ENCODE results near the gene GPHN. TPM values are rescaled to one million over a fixed set of nuclear protein-coding genes. Genes with fewer than 3 reads are reported as not detected.
"Not testable (repeated sequence)": the region's sequence is repeated elsewhere in the genome, so short reads cannot be mapped to it uniquely, and the experiment has no call there.

Gene GPHN
- total RNA-seq, 1 donor: 7.8 TPM

DNA sequence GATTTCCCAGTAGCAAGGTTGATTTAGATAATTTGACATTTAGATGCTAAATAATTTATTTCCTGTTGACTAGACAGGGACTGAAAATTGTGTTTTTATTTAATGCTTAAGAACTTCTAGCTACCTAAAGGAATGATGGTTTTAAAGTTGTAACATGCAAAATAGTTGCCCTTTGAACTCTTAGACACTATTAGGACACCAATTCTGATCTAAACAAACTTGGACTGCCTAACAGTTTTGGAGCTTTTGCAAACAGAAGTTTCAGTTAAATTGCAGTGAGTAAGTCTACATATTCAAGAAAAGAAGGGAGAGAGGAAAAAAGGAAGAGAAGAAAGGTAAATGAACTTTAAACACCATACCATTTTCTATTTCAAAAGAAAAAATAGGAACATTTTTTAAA, 492.0 kb downstream of the GPHN start:
- Histone ChIP-seq H3K4me1 (ENCODE audit: insufficient read depth, low read length) (no peaks in the 10 kb centered on the region), H3K4me3 (ENCODE audit: low read length) (no peak overlapping the region), H3K27me3 (ENCODE audit: insufficient read depth, low read length) (no peaks in the 10 kb centered on the region), H3K9me3 (ENCODE audit: low read depth, low read length) (no peaks in the 10 kb centered on the region)

DNA sequence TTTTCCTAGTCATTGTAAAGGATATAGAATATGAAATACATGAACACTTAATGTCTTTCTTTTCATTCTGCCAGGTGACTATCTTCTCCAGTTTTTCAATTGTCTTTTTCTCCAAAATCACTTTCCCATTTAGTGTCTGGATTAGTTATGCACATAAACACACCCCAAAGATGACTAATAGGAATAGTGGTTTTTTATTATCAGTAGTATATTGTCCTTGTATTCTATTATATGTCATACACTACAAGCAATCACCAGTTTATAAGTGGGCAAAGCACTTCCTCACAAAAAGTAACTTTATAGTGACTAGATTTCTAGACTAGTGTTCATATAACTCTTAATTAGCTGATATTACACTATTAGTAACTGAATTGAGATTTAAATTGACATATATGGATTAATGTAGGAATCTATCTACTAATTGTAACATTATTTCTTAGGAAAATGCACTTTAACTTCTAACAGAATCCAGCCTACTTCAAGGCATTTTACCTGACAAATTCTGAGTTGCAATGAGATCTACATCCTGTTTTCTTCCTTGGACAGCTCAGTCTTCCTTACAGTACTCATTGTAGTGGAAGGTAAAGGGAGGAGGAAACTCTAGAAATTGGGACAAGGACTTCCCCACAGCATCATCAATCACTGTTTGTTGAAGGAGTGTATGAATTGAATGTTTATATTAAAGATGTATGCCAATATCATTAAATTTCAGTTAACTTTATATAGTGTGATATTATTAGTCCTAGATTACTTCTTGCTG, 495.2 kb downstream of the GPHN start:
- Histone ChIP-seq H3K4me1 (ENCODE audit: insufficient read depth, low read length) (no peaks in the 10 kb centered on the region), H3K9me3 (ENCODE audit: low read depth, low read length) (no peaks in the 10 kb centered on the region), H3K27me3 (ENCODE audit: insufficient read depth, low read length) (no peaks in the 10 kb centered on the region), H3K4me3 (ENCODE audit: low read length) (no peak overlapping the region)

DNA sequence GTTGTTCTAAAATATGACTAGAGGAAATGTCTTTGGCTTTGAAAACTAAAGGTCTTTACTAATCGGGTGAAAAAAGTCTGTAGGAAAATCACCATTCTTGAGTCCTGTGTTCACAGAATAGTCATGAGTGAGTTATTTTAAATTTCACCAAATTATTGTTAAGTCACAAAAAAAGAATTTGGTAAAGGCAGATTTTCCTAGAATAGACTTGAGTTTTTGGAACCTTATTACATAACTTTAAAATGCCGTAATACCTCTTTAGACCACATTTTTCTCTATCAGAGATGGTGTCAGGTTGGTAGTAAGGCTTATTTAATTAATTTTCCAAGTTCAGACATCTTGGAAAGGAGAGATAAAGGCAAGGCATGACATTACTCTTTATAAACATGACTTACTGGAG, 496.6 kb downstream of the GPHN start:
- Histone ChIP-seq H3K4me3 (ENCODE audit: low read length) (no peak overlapping the region), H3K27me3 (ENCODE audit: insufficient read depth, low read length) (no peaks in the 10 kb centered on the region), H3K9me3 (ENCODE audit: low read depth, low read length) (no peaks in the 10 kb centered on the region), H3K4me1 (ENCODE audit: insufficient read depth, low read length) (no peaks in the 10 kb centered on the region)

DNA sequence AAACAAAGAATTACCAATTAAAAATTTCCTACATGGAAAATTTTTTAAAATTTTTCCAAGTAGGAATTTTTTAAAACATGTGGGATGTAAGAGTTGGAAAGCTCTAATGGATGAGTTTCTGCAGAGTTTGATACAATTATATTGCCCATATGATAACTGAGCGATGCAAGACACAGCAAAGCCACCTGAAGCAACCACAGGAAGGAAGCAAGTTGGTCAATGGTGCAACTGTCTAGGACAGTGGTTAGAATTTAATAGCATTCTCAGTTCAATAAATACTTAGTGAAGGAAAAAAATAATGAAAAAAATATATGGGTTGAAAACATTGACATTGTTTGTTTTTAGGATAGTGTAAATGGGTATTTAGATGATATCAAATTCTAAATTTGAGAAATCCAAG, 502.7 kb downstream of the GPHN start:
- Histone ChIP-seq H3K27me3 (ENCODE audit: insufficient read depth, low read length) (no peaks in the 10 kb centered on the region), H3K9me3 (ENCODE audit: low read depth, low read length) (no peaks in the 10 kb centered on the region), H3K4me1 (ENCODE audit: insufficient read depth, low read length) (no peaks in the 10 kb centered on the region), H3K4me3 (ENCODE audit: low read length) (no peak overlapping the region)

DNA sequence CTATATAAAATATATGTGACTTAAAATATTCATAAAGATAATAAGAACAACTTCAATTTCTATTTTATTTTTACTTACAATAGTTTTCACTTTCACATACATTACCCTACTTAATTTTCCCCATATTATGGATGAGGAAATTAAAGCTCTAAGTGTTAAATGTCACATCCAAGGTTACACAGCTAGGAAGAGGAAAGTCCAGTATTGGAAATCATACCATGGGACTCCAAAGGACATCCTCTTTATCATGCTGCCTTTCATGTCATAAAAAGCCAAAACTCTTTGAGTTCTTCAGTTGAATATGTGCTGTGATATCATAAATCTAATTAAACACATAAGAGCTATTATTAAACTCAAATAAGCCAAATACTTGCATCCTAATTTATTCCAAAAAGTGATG, 508.9 kb downstream of the GPHN start:
- Histone ChIP-seq H3K9me3 (ENCODE audit: low read depth, low read length) (no peaks in the 10 kb centered on the region), H3K27me3 (ENCODE audit: insufficient read depth, low read length) (no peaks in the 10 kb centered on the region), H3K4me3 (ENCODE audit: low read length) (no peak overlapping the region), H3K4me1 (ENCODE audit: insufficient read depth, low read length) (no peaks in the 10 kb centered on the region)

DNA sequence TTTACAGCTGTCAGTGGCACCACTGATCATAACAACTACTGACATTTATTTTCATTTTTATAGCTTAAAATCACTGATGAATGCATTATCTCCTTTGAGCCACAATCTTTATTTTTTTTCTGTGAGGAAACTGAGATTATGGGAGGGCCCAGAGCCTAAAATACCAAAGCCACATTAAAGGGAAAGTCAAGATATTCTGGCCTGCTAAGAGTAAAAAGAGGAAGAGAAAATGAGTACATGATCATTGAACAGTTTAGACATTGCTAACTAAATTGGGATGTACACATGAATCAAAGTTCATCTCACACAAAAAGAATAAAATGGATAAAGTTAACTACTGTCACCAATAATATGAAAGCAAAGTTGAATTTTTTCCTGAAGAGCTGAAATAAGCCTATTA, 510.8 kb downstream of the GPHN start:
- Histone ChIP-seq H3K27me3 (ENCODE audit: insufficient read depth, low read length) (no peaks in the 10 kb centered on the region), H3K4me3 (ENCODE audit: low read length) (no peak overlapping the region), H3K9me3 (ENCODE audit: low read depth, low read length) (no peaks in the 10 kb centered on the region)

DNA sequence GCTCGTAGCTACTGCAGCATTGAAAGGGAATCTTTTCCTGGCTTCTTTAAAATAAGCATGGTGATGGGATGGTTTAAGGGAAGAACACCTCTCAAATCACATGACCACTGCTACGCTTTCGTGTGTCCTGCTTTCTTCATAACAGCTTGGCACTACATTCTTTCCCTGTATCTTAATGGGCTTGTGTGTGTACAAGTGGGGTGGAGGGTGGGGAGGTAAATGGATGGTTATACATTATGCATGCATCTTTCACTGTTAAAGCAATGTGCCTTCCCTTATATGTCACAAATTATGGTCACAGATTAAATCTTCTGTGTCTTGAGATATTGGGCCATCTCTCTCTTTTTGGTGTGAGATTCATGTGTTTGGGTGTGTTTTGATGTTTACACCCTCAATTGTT, 511.8 kb downstream of the GPHN start:
- Histone ChIP-seq H3K27me3 (ENCODE audit: insufficient read depth, low read length) (no peaks in the 10 kb centered on the region), H3K4me1 (ENCODE audit: insufficient read depth, low read length) (no peaks in the 10 kb centered on the region), H3K9me3 (ENCODE audit: low read depth, low read length) (no peaks in the 10 kb centered on the region), H3K4me3 (ENCODE audit: low read length) (no peak overlapping the region)

More for the DNA sequence above, 510.8 kb downstream of the GPHN start:
- H3K4me1 ChIP-seq (ENCODE audit: insufficient read depth, low read length): no peaks in the 10 kb centered on the region

DNA sequence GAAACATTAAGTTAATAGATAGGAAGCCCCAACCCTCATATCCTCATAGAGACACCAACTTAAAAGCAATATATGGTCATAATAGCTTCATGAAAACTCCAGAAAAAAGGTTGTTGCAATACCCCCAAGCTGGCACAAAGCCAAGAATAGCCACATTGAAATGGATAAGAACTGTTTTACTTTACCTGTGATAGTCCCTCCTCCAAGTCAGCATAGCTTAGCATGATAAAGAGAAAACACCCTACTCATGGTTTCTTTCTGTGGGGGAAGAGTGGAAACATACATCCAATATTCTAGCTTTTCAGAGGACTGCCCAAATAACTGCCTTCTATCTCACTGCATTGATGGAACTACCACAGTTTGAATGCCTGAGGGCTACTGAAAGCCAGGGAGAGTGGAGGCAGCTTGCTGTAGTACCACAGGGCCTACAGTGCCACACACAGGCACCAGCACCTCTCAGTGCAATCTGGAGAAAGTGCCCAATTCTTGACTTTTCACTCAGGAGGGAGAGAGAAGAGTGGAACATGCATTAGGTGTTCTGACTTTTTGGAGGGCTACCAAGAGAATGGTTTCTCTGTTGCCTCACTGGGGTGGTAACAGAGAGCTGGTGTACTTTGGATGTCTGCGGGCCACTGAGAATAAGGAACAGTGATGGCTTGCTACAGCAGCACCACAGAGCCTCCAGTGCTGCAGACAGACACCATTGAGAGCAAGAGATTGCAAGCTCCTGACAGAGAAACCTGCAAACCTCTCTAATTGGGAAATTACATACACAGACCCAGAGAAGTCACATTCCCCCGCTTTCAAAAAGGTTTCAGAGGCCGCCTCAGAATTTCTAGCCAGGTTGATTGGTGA, 524.2 kb downstream of the GPHN start:
- Histone ChIP-seq H3K9me3 (ENCODE audit: low read depth, low read length) (no peaks in the 10 kb centered on the region), H3K4me1 (ENCODE audit: insufficient read depth, low read length) (no peaks in the 10 kb centered on the region), H3K4me3 (ENCODE audit: low read length) (no peak overlapping the region), H3K27me3 (ENCODE audit: insufficient read depth, low read length) (no peaks in the 10 kb centered on the region)

DNA sequence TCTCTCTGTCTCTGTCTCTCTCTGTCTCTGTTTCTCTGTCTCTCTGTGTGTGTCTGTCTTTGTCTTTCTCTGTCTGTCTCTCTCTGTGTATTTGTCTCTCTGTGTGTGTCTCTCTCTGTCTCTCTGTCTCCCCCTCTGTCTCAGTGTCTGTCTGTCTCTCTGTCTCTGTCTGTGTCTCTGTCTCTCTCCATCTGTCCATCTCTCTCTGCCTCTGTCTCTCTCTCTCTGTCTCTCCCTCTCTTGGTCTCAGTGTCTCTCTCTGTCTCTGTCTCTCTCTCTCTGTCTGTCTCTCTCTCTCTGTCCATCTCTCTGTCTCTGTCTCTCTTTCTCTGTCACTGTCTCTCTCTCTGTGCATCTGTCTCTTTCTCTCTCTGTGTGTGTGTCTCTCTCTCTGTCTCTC, 537.5 kb downstream of the GPHN start:
- Histone ChIP-seq H3K4me1 (ENCODE audit: insufficient read depth, low read length) (no peaks in the 10 kb centered on the region), H3K9me3 (ENCODE audit: low read depth, low read length) (no peaks in the 10 kb centered on the region), H3K27me3 (ENCODE audit: insufficient read depth, low read length) (no peaks in the 10 kb centered on the region), H3K4me3 (ENCODE audit: low read length) (no peak overlapping the region)

DNA sequence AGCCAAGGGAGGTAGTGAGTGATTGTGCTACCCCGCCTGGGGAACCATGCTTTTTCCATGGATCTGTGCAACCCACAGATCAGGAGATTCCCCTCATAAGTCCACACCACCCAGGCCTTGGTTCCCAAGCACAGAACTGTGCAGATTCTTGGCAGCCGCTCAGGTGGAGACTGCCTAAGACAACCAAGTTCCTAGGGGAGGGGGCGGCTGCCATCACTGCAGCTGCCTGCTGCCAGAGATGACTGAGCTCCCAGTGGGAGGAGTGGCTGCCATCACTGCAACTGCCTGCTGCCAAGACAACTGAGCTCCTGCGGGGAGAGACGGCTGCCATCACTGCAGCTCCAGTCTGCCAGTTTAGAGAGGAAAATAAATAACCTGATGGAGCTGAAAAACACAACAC, 542.9 kb downstream of the GPHN start:
- Histone ChIP-seq H3K4me3 (ENCODE audit: low read length) (no peak overlapping the region), H3K9me3 (ENCODE audit: low read depth, low read length) (peaks cover 5% of the 10 kb centered on the region), H3K4me1 (ENCODE audit: insufficient read depth, low read length) (no peaks in the 10 kb centered on the region), H3K27me3 (ENCODE audit: insufficient read depth, low read length) (no peaks in the 10 kb centered on the region)

DNA sequence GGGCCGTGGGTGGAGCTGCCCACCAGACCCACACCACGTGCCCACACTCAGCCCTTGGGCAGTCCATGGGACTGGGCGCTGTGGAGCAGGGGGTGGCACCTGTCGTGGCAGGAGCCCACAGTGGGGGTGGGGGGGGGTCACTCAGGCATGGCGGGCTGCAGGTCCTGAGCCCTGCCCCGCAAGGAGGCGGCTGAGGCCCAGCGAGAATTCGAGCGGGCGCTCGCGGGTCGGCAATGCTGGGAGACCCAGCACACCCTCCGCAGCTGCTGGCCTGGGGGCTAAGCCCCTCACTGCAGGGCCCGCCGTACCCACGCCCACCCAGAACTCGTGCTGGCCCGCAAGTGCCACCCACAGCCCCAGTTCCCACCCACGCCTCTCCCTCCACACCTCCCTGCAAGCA, 548.7 kb downstream of the GPHN start:
- H3K4me3 ChIP-seq (ENCODE audit: low read length): no peak overlapping the region
- H3K9me3 ChIP-seq (ENCODE audit: low read depth, low read length): peaks cover 5% of the 10 kb centered on the region
- H3K4me1 ChIP-seq (ENCODE audit: insufficient read depth, low read length): no peaks in the 10 kb centered on the region
- H3K27me3 ChIP-seq (ENCODE audit: insufficient read depth, low read length): no peaks in the 10 kb centered on the region

DNA sequence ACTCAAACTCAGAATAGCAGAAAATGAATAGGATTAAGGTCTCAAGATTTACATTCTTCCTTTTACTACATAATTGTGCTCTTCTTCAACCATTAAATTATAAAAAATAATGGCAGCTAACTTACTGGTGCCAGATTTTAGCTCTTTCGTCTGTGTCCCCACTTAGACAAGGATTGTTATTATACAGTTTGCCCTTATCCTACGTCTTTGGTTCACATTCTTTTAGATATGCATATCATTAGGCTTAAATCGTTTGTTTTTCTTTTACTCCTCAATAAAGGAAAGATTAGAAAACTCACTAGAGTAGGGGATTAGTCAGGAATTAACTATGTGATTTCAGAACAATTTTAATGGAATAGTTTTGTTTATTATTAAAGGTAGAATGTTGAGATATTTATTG, 551.6 kb downstream of the GPHN start:
- no peaks in the 10 kb centered on the region for H3K27me3 ChIP-seq (ENCODE audit: insufficient read depth, low read length)
- no peaks in the 10 kb centered on the region for H3K9me3 ChIP-seq (ENCODE audit: low read depth, low read length)
- no peak overlapping the region for H3K4me3 ChIP-seq (ENCODE audit: low read length)
- no peaks in the 10 kb centered on the region for H3K4me1 ChIP-seq (ENCODE audit: insufficient read depth, low read length)

DNA sequence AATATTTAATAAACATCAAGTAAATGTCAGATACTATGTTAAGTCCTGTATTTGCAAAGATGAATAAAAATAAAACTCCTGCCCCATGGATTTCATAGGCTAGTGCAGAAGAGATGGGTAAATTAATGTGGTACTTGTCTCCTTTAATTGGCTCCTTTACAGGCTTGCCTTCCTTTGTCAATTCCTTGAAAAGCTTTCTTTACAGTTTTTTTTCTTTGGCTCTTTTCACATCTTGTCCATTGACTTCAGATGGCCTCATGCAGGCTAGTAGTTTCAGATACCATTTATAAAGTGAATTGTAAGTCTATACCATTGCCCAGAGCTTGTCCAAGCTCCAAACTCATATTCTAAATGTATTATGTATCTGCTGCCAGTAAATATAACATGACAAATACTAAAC, 552.6 kb downstream of the GPHN start:
- H3K9me3 ChIP-seq (ENCODE audit: low read depth, low read length): no peaks in the 10 kb centered on the region

DNA sequence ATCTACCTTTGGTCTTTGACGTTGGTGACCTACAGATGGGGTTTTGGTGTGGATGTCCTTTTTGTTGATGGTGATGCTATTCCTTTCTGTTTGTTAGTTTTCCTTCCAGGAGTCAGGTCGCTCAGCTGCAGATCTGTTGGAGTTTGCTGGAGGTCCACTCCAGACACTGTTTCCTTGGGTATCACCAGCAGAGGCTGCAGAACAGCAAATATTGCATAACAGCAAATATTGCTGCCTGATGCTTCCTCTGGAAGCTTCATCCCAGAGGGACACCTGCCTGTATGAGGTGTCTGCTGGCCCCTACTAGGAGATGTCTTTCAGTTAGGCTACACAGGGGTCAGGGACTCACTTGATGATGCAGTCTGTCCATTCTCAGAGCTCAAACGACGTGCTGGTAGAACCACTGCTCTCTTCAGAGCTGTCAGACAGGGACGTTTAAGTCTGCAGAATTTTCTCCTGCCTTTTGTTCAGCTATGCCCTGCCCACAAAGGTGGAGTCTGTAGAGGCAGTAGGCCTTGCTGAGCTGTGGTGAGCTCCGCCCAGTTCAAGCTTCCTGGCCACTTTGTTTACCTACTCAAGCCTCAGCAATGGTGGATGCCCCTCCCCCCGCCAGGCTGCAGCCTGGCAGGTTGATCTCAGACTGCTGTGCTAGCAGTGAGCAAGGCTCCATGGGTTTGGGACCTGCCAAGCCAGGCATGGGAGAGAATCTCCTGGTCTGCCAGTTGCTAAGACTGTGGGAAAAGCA, 559.3 kb downstream of the GPHN start:
- not testable (repeated sequence) for H3K9me3 ChIP-seq (ENCODE audit: low read depth, low read length); H3K4me1 ChIP-seq (ENCODE audit: insufficient read depth, low read length); H3K4me3 ChIP-seq (ENCODE audit: low read length)

More for the DNA sequence above, 552.6 kb downstream of the GPHN start:
- no peaks in the 10 kb centered on the region for H3K4me1 ChIP-seq (ENCODE audit: insufficient read depth, low read length)
- H3K4me3 ChIP-seq (ENCODE audit: low read length): no peak overlapping the region
- H3K27me3 ChIP-seq (ENCODE audit: insufficient read depth, low read length): no peaks in the 10 kb centered on the region

DNA sequence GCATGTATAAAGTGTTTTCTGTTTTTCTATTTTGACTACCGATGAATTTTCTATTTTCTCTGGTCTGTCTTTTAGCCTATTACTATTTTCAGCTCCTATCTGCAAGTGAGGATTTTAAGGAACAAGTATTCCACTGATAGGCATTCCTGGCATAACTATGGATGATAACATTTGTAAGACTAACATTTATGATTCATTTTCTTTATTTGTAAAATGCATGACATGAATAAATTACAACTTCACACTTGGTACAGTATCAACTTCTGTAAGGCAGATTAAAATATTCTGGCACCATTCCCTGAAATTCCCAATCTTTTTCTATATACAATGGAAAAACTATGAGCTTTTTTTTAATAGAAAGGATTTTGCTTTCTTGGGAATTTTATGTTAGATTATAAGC, 560.3 kb downstream of the GPHN start:
- H3K4me3 ChIP-seq (ENCODE audit: low read length): no peak overlapping the region
- no peaks in the 10 kb centered on the region for H3K4me1 ChIP-seq (ENCODE audit: insufficient read depth, low read length)
- no peaks in the 10 kb centered on the region for H3K9me3 ChIP-seq (ENCODE audit: low read depth, low read length)
- no peaks in the 10 kb centered on the region for H3K27me3 ChIP-seq (ENCODE audit: insufficient read depth, low read length)

More for the DNA sequence above, 559.3 kb downstream of the GPHN start:
- H3K27me3 ChIP-seq (ENCODE audit: insufficient read depth, low read length): not testable (repeated sequence)

All from mononuclear cell (primary cell).